CD4-positive, alpha-beta T cell treated with Interleukin-1 beta for 1 hour (primary cell): ENCODE data around the gene RPLP1.

Source experiments
- DNase-seq, 2 donors: peaks; one replicate each; pipeline ENCODE4 v3.0.0-alpha.2; 2020 to 2022

Gene RPLP1

DNA sequence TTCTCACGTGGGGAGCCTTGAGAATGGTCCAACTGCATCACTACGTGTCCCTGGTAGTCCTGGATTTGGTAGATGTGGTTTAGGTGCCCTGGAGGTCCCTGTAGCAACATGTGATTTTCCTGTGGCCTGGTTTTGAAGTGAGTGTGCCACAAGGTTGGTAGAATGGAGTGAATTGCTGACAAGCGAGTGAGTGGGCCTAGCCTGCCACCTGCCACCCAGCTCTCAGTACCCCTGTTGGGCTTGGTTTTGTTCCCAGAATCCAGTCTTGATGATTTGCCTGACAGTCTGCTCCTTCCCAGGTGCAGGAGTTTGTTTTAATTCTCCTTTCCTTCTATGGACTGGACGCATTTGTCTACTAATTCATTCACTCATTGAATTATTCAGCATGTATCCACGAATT, 19.4 kb downstream of the RPLP1 start:
- DNase-seq = no peak

DNA sequence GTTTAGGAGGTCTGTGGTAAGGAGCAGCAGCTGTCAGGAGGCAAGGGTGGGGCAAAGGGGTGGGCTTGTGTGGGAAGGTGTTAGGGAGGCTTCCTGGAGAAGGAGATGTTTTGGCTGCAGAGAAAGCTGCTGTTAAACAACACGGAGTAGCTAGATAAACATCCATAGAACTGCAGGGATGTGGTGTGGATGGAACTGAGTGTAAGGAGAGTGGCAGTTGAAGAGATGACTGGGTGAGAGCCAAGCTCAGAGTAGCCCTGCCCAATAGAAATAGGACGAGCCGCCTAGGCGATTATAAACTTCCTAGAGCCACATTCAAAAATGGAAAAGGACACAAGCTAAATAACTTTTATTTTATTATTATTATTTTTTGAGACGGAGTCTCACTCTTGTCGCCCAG, 19.9 kb downstream of the RPLP1 start:
- DNase-seq = no peak

DNA sequence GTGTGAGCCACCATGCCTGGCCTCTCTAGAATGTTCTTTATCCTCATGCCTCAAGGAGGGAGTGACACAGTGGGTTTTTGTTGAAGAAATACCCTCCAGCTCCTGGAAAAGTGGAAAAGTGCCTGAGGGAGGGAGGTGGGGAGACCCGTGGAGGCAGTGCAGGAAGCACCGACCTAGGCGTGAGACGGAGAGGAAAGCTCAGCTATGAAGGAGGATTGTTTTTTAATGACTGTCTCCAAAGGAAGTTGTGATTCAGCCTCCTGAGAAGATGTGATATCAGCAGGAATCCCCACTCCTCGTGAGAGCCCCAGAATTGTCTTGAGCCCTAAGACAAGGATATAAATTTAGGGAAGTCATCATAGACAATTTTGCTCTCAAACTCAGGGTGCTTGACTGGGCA, 21.7 kb downstream of the RPLP1 start:
- no peak for DNase-seq

DNA sequence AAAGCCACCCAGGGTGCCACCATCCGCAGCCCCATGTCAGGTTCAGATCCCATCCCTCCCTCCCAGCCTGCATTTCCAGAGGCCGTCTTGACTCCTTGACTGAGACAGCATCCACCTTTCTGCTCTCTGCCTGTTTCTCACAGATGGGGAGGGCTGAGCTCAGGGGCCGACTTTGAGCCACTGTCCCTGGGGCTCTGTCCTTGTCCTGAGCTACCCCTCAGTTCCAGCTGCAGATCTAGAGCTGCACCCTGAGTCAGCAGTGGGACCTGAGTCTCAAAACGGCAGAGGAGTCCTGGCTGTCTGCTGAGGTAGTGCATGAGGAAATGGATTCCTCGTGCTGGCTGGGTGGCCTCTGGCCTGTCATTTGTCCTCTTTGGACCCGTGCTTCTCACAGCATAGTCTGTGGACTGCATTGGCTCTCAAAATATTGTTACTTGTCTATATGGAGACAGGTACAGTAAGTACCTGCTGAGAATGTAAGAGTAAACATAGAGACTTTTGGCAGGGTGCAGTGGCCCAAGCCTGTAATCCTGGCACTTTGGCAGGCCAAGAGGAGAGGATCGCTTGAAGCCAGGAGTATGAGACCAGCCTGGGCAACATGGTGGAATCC, 22.3 kb downstream of the RPLP1 start:
- DNase-seq = no peak

- peak; percentile 71 to 73 for DNase-seq
These were observed 23.2 kb downstream of the RPLP1 start for GRCh38 chr15:69475769-69476358.

GRCh38 chr15:69476704-69477473, 24.3 kb downstream of the RPLP1 start:
- no peak for DNase-seq

DNA sequence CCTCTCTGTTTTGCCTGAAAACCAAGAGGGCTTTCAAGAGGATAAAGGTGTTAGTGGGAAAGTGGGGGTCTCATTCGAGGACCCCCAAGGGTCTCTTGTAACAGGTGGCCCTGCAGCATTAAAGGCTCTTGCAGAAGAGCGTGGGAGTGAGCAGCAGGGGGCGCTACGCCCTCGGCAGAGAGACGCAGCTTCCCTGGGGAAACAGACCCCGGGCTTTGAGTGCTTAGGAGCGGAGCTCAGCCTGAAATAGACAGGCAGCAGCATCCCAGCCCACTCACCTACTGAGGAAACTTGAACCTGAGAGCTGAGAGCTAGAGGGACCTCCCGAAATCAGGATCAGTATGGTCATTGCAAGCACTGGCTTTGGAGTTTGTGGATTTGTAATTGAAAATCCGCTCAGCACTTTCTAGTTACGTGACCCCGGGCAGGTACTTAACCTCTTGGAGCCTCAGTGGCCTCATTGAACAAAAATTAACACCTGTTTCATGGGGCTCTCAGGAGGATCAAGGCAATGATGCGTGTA, 25.7 kb downstream of the RPLP1 start:
- peak in 1 of 2 donors; percentile 32 for DNase-seq

GRCh38 chr15:69479081-69479480, 26.5 kb downstream of the RPLP1 start:
- no peak for DNase-seq

DNA sequence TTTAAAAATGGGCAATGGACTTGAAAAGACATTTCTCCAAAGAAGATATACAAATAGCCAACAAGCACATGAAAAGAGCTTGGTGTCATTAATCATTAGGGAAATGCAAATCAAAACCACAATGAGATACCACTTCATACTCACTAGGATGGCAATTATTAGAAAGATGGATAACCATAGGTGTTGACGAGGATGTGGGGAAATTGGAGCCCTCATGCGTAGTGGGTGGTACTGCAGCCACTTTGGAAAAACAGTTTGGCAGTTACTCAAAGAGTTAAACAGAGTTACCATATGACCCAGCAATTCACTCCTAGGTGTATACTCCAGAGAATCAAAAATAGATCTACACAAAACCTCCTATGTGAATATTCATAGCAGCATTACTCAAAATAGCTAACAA, 27.4 kb downstream of the RPLP1 start:
- DNase-seq = no peak

DNA sequence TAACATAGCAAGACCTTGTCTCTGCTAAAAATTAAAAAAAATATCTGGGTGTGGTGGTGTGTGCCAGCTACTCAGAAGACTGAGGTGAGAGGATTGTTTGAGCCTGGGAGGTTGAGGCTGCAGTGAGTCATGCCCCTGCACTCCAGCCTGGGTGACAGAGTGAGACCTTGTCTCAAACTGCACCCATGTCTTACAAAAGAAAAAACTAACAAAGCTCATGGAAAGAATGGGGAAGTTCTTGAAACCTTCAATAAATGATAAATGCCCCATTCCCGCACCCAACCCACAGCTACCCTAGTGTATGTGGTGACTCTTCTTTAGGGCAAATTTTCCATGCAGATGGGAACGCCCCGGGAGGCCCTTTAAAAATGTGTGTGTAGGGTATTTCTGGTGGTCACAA, 28.3 kb downstream of the RPLP1 start:
- no peak for DNase-seq

- no peak for DNase-seq
These were observed 30.2 kb downstream of the RPLP1 start for GRCh38 chr15:69482686-69483256.

- DNase-seq = no peak
These were observed 32.2 kb downstream of the RPLP1 start for GRCh38 chr15:69484837-69485236.

- no peak for DNase-seq
These were observed 34.0 kb downstream of the RPLP1 start for GRCh38 chr15:69486481-69487110.

DNA sequence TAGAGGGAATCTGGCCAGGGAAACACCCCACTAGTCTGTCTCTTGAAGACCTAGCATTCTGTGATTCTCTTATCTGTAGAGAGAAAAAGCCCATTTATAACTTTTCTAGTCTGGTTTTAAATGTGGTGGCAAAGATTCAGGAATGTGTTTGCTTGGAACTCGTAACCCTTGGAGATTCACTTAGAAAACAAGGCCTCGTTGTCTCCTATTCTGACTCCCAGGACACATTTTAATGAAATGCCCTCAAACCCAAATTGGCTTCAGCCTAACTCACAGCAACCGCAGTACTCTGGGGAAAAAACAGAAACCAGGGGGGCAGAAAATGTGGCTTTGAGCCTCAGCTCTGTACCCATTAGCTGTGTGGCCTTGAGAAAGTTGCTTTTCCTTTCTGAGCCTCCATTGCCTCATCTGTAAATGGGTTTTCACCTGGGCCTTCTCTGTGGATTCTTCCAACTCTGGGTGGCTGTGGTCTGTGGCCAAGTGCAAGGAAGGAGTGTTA, 36.5 kb downstream of the RPLP1 start:
- no peak for DNase-seq

DNA sequence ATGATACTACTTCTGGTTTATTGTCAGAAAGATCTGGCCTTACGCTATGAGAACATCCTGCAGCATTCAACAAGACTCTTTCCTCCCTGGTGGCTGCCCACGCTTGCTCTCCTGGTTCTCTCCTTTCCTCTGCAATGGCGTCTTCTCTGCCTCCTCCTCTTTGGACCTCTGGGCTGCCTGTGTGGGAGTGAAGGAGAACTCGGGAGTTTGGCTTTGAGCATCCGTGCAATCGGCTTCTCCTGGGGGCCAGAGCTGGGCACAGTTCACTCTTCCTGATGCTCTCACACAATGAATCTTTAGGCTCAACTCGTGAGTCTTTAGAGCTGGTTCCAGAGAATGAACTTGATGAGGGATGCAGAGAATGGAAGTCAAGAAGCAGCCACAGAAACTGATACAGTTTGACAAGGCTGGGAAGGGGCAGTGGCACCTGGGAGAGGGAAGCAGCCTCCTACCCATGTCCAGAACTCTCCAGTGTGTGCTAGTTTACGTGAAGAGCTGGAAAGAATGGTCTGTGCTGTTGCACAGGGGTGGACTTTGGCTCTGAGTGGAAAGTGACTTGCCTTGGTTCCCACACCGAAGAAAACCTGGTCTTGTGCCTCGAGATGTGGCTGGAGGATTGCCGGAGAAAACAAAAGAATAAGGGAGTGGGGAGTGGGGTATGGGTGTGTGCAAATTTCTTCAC, 37.9 kb downstream of the RPLP1 start:
- DNase-seq = no peak

- DNase-seq = no peak
These were observed 38.5 kb downstream of the RPLP1 start for GRCh38 chr15:69491038-69491505.

DNA sequence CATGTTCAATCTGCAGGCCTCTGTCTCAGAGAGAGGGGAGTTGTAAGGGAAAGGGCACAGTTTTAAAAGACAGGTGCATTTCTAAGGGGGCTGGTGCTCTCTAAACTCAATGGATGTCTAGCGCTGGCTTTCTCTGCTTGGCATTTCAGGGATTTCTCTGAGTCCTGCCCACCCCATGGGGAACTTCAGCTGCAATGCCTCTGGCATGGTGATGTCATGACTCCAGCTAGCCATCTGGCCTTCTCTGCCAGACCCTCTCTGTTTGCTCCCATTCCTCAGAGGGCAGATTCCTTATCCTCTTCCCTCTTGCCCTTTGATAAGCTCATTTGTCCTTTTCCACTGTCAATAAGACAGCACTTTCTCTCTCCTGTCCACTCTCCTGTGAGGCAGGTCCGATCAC, 40.8 kb downstream of the RPLP1 start:
- no peak for DNase-seq

- no peak for DNase-seq
These were observed 43.4 kb downstream of the RPLP1 start for GRCh38 chr15:69496001-69496400.

GRCh38 chr15:69497076-69497475, 44.5 kb downstream of the RPLP1 start:
- DNase-seq = no peak

DNA sequence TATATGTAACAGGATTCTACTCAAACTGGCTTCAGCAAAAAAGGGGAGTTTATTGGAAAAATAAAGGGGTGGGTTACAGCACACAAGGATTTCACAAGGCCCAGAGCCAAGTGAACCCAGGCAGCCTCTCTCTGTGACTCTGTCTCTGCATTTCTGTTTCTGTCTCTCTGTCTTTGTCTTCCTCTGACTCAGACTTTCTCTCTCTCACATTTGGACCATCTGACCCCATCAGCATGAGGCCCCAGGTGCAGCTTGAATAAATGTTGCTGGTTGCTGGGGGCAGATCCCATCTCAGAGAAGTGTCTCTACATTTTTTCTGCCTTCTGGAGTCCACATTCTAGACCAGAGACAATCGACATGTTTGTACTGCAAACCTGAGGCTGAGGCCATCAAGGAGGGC, 45.0 kb downstream of the RPLP1 start:
- no peak for DNase-seq

DNA sequence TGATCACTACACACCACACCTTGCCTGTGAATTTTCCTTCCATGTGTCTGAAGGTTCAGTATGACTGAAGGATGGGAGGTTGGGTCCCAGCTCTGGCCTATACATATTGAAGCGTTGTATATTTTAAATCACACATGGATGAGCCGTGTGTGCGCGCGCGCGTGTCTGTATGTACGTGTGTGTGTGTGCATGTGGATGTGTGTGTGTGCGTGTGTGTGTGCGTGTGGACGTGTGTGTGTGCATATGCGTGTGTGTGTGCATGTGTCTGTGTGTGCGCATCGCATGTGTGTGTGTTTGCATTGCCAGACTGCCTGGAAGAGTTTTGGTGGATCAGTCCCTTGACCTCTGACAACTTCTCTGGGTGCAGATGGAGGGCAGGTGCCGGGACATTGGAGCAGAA, 45.7 kb downstream of the RPLP1 start:
- DNase-seq = no peak

GRCh38 chr15:69498987-69499386, 46.4 kb downstream of the RPLP1 start:
- no peak for DNase-seq
